Gastrocnemius medialis (tissue), 4 donors: ENCODE results near the gene AGPAT3. TPM values are rescaled to one million over a fixed set of nuclear protein-coding genes. Genes with fewer than 3 reads are reported as not detected.
A peak's percentile ranks its signal among the peaks of the same experiment; 100 is the strongest.

Experiments used
- ATAC-seq, 2 donors: fragments of 150-250 bp; one replicate each; pipeline ENCODE4 v1.9.1; 2016
- DNase-seq, 2 donors: peaks; one replicate each; pipeline ENCODE4 v3.0.0-alpha.2; 2019
- H3K27ac ChIP-seq, 4 donors: fragments of 200-600 bp; sonication (generic); 1 replicate in 1 of 4; 2 replicates in 3 of 4; pipeline ENCODE4 v1.5.1; 2016 to 2018; ENCODE audit warnings: mild to moderate bottlenecking in 2 of 4, moderate library complexity in 1 of 4
- H3K27me3 ChIP-seq, 3 donors: fragments of 200-600 bp; sonication (generic) in 2 of 3; 1 replicate in 1 of 3; 2 replicates in 2 of 3; pipeline versions ENCODE4 v1.5.1 to v1.6.0; 2016 to 2019; ENCODE audit warnings: mild to moderate bottlenecking in 1 of 3, moderate library complexity in 1 of 3
- H3K36me3 ChIP-seq, 2 donors: fragments of 200-600 bp; sonication (generic) in 1 of 2; one replicate each; pipeline ENCODE4 v1.5.1; 2017 to 2018
- H3K4me1 ChIP-seq, 2 donors: fragments of 200-600 bp; sonication (generic) in 1 of 2; one replicate each; pipeline ENCODE4 v1.5.1; 2016 to 2017; ENCODE audit warnings: mild to moderate bottlenecking in 2 of 2
- H3K4me3 ChIP-seq, 4 donors: fragments of 200-600 bp; sonication (generic) in 3 of 4; 1 replicate in 1 of 4; 2 replicates in 3 of 4; pipeline ENCODE4 v1.5.1; 2016 to 2019; ENCODE audit warnings: mild to moderate bottlenecking in 2 of 4
- H3K9me3 ChIP-seq, 3 donors: fragments of 200-600 bp; sonication (generic) in 2 of 3; 1 replicate in 1 of 3; 2 replicates in 2 of 3; pipeline ENCODE4 v1.5.1; 2016 to 2019
- POLR2A ChIP-seq, 2 donors: fragments of 450-650 bp; IDR thresholded peaks; one replicate each; pipeline ENCODE4 v1.6.1; 2017; ENCODE audit warnings: antibody characterized with exemption in 2 of 2, mild to moderate bottlenecking in 2 of 2, moderate library complexity in 2 of 2
- in situ Hi-C, 4 donors: fragments of 200-750 bp; cut with MboI; loops; one replicate each; pipeline versions ENCODE4 v1.15.0 to v1.8.0; 2017; ENCODE audit warnings: low sequenced_read_pairs in 4 of 4
- intact Hi-C: fragments of 100-400 bp; cut with DNase I; formaldehyde crosslinking; loops from one replicate; pipeline ENCODE4 v1.15.1; 2023; ENCODE audit warnings: low total_unique reads
- total RNA-seq, 4 donors: library from RNA; depleted of rRNA; stranded (reverse); fragments of >200 nt; gene quantifications; one replicate each; pipeline versions ENCODE4 v1.1.0 to v1.2.3, GENCODE V29; 2016
- TF ChIP-seq, protein P1 (sequence below), 5 experiments: fragments of 450-650 bp in 3 of 5; fragments of 200-600 bp in 2 of 5; sonication (generic) in 2 of 5; IDR thresholded peaks in 4 of 5; conservative IDR thresholded peaks in 1 of 5; 1 replicate in 4 of 5; 2 replicates in 1 of 5; pipeline ENCODE4 v1.5.1; 2016 to 2019; ENCODE audit warnings: antibody characterized with exemption in 5 of 5, mild to moderate bottlenecking in 3 of 5, moderate library complexity in 3 of 5

The AGPAT3 gene
- total RNA-seq, 4 donors from 2014 or later, result 44.2 to 102 (median 59.3) TPM

- Histone ChIP-seq H3K27ac (peak overlapping the region; percentile 63 to 90 (median 84)), H3K4me3 (no peak overlapping the region), H3K4me1 (peaks cover 40 to 42% of the 10 kb centered on the region in 2 donors), H3K27me3 (no peaks in the 10 kb centered on the region), H3K9me3 (no peaks in the 10 kb centered on the region), H3K36me3 (no peaks in the 10 kb centered on the region)
- TF ChIP-seq, protein P1, sequence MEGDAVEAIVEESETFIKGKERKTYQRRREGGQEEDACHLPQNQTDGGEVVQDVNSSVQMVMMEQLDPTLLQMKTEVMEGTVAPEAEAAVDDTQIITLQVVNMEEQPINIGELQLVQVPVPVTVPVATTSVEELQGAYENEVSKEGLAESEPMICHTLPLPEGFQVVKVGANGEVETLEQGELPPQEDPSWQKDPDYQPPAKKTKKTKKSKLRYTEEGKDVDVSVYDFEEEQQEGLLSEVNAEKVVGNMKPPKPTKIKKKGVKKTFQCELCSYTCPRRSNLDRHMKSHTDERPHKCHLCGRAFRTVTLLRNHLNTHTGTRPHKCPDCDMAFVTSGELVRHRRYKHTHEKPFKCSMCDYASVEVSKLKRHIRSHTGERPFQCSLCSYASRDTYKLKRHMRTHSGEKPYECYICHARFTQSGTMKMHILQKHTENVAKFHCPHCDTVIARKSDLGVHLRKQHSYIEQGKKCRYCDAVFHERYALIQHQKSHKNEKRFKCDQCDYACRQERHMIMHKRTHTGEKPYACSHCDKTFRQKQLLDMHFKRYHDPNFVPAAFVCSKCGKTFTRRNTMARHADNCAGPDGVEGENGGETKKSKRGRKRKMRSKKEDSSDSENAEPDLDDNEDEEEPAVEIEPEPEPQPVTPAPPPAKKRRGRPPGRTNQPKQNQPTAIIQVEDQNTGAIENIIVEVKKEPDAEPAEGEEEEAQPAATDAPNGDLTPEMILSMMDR (IDR thresholded peaks at IDR 0.05 in 4 of 5, conservative IDR thresholded peaks at IDR 0.05 in 1 of 5), result no peak
- no peak for TF ChIP-seq POLR2A (IDR thresholded peaks at IDR 0.05)
- in situ Hi-C loops (loop anchor here in 1 of 4 donors (10.0 kb wide), 1 partner anchor 102 kb away; no protein-coding TSS in a partner anchor), intact Hi-C loops (loop anchor here (2.0 kb wide), 1 partner anchor 40 kb away; no protein-coding TSS in a partner anchor)
- DNase-seq (no peak), ATAC-seq (no peak)
Measured at GRCh38 chr21:43906585-43907370, 41.8 kb downstream of the AGPAT3 start.

DNA sequence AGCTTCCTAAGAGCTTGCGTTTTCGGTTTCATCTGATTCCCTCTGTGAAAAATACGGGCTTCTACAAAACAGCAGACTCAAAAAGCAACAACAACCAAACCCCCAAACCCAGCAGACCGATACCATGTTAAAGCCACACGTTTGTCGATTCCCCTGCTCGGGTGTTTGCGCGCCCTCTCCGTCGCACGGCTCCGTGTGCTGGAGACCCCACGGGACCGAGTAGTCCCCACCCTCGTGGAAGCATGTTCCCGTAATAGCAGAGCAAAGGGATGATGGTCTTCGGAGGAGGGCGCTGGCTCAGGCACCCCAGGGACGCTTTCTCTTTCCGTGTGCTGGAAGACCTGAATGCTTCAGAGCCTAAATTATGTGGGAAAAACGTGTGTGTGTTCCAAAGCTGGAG lies 42.7 kb downstream of the AGPAT3 start:
- DNase-seq (no peak), ATAC-seq (no peak)
- Histone ChIP-seq H3K4me3 (no peak overlapping the region), H3K4me1 (peaks cover 48 to 50% of the 10 kb centered on the region in 2 donors), H3K27me3 (no peaks in the 10 kb centered on the region), H3K27ac (no peak overlapping the region), H3K9me3 (no peaks in the 10 kb centered on the region), H3K36me3 (no peaks in the 10 kb centered on the region)
- TF ChIP-seq POLR2A (IDR thresholded peaks at IDR 0.05), result no peak
- TF ChIP-seq, protein P1 (IDR thresholded peaks at IDR 0.05 in 4 of 5, conservative IDR thresholded peaks at IDR 0.05 in 1 of 5), result no peak
- intact Hi-C loops (loop anchor here (2.0 kb wide), 1 partner anchor 41 kb away; no protein-coding TSS in a partner anchor), in situ Hi-C loops (loop anchor here in 1 of 4 donors (10.0 kb wide), 1 partner anchor 103 kb away; no protein-coding TSS in a partner anchor)

- TF ChIP-seq POLR2A (IDR thresholded peaks at IDR 0.05), result no peak
- TF ChIP-seq, protein P1 (IDR thresholded peaks at IDR 0.05 in 4 of 5, conservative IDR thresholded peaks at IDR 0.05 in 1 of 5), result no peak
- intact Hi-C loops, result no loop called here
- Histone ChIP-seq H3K4me3 (no peak overlapping the region), H3K27me3 (no peaks in the 10 kb centered on the region), H3K27ac (no peak overlapping the region), H3K9me3 (no peaks in the 10 kb centered on the region), H3K36me3 (no peaks in the 10 kb centered on the region), H3K4me1 (peaks cover 43 to 46% of the 10 kb centered on the region in 2 donors)
- no peak for DNase-seq
- in situ Hi-C loops, result loop anchor here in 1 of 4 donors (10.0 kb wide), 1 partner anchor 103 kb away; no protein-coding TSS in a partner anchor
- no peak for ATAC-seq
Measured at GRCh38 chr21:43908167-43908566, 43.1 kb downstream of the AGPAT3 start.

- no peak for TF ChIP-seq POLR2A (IDR thresholded peaks at IDR 0.05)
- TF ChIP-seq, protein P1 (IDR thresholded peaks at IDR 0.05 in 4 of 5, conservative IDR thresholded peaks at IDR 0.05 in 1 of 5), result no peak
- H3K4me1 ChIP-seq, result peaks cover 39 to 46% of the 10 kb centered on the region in 2 donors
- in situ Hi-C loops, result loop anchor here in 1 of 4 donors (10.0 kb wide), 1 partner anchor 105 kb away; no protein-coding TSS in a partner anchor
- intact Hi-C loops, result loop anchor here (5.0 kb wide), 1 partner anchor 83 kb away; no protein-coding TSS in a partner anchor
- no peak overlapping the region for H3K27ac ChIP-seq
- ATAC-seq, result no peak
- no peaks in the 10 kb centered on the region for H3K36me3 ChIP-seq
- DNase-seq, result no peak
- H3K9me3 ChIP-seq, result no peaks in the 10 kb centered on the region
- H3K27me3 ChIP-seq, result no peaks in the 10 kb centered on the region
- no peak overlapping the region for H3K4me3 ChIP-seq
Measured at GRCh38 chr21:43909741-43910400, 44.8 kb downstream of the AGPAT3 start.
